Retina (tissue), 1 donor: ENCODE results near the gene C11orf52.
"Not testable (repeated sequence)": the region's sequence is repeated elsewhere in the genome, so short reads cannot be mapped to it uniquely, and the experiment has no call there.

Experiments used
- DNase-seq: peaks from one replicate; pipeline ENCODE4 v3.0.0-alpha.2; 2016

The C11orf52 gene

DNA sequence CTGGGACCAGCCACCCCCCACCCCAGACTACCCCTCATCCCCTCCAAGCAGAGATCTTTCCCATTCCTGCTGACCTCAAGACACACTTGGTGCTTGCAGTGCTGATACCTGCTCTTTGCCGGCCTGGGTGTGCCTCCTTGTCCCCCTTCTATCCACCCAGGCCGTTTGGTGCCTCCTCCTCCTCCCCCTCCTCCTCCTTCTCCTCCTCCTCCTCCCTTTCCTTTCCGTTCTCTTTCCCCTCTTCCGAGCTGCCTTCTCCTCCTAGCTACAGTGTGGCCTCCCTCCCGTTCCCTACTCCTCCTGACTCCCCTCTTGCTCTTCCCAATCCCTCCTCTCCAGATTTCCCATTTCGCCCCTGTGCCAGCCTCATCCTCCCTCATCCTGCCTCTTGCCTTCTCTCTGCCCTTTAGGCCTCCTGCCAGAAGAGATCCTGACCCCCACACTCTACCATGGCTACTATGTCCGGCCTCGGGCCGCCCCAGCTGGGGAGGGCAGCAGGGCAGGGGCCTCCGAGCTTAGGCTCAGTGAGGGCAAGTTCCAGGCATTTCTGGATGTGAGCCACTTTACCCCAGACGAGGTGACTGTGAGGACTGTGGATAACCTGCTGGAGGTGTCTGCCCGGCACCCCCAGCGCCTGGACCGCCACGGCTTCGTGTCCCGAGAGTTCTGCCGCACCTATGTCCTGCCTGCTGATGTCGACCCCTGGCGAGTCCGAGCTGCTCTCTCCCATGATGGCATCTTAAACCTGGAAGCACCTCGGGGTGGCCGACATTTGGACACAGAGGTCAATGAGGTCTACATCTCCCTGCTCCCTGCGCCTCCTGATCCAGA lies 5.5 kb upstream of the C11orf52 start:
- DNase-seq: no peak

DNA sequence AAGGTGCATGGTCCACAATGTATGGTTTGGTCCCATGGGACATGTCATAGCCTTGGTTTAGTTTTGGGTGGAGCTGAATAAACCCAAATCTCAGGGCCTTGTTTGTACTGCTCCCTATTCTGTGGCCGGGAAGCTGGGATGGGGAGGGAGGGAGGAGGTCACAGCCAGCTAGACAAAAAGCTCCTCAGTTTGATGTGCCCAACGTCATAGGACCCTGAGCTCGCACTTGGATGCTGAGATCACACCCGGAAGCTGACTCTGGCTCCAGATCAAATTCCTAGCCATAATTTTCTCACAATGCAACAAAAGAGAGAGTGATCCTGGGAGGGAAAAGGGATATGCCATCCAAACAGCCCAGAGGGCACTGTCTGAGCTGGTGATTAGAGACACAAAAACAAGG lies 4.7 kb upstream of the C11orf52 start:
- no peak for DNase-seq

DNA sequence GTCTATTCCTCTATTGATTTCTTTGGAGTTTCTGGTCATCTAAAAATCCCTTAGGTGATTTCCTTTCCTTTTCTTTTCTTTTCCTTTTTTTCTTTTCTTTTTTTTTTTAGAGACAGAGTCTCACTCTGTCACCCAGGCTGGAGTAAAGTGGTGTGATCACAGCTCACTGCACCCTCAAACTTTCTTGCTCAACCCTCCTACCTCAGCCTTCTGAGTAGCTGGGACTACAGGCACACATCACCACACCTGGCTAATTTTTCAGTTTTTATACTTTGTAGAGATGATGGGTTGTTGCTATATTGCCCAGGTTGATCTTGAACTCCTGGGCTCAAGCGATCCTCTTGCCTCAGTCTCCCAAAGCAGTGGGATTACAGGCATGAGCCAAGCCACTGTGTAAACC lies 1.9 kb upstream of the C11orf52 start:
- no peak for DNase-seq

DNA sequence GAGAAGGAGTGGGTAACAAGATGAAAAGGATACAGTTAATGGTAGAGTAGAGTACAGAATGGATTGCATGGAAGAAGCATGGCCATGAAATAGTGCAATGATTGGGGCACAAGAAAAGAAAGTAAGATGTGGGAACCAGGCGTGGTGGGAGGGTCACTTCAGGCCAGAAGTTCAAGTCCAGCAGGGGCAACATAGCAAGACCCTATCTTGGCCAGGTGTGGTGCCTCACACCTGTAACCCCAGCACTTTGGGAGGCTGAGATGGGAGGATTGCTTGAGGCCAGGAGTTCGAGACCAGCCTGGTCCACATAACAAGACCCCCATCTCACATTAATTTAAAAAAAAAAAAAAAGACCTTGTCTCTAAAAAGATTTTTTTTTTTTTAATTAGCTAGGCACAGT lies 1.4 kb upstream of the C11orf52 start:
- no peak for DNase-seq

DNA sequence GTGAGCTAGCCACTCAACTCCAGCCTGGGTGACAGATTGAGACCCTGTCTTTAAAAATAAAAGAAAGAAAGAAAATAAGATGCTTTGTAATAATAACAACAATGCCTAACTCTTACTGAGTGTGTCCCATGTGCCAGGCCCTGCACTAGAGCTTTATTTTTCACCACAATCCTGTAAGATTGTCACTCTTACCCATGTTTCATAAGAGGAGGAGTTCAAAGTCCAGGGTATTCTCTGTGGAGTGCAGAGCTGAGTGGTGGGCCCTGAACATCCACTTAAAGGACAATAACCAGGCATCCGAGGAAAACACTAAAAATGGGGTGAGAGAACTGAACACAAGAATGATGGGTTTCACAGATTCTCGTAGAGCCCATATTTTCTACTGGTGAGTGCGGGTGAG lies 925 bp upstream of the C11orf52 start:
- DNase-seq: no peak

DNA sequence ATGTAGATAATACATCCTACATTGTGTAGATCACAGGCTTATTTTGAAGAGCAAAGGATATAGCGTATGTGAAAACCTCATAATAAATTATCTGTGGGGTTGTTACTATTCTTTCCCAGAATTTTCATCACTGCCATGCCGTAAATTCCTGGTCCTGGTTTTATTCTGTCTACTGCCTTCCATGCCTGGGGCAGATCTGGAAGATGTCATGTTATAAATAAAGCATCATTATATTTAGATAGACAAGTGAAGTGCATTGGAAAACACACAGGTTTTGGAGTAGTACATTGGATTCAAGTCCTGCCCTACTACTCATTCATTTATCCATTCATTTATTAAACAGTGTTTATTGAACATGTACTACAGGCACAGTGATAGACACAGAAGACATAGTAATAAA lies 2.2 kb downstream of the C11orf52 start:
- DNase-seq: no peak

DNA sequence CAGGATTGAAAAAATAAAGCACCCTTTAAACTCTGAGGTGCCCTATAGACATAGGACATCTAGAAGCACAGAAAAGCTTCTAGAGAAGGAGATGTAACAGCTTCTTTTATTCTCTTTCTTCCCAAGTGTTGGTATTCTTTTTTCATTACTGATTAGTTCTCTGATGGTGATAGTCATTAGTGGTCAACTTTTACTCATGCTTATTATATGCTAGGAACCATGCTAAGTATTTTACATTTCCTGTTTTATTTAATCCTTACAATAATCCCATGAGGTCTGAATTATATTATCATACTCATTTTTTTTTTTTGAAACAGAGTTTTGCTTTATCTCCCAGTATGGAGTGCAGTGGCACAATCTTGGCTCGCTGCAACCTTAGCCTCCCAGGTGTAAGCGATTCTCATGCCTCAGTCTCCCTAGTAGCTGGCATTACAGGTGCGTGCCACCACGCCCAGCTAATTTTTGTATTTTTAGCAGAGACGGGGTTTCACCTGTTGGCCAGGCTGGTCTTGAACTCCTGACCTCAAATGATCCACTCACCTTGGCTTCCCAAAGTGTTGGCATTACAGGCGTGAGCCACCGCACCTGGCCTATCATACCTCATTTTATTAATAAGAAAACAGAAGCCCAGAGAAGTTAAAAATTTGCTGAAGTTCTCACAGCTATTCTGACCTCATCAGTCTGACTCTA lies 3.0 kb downstream of the C11orf52 start:
- no peak for DNase-seq

DNA sequence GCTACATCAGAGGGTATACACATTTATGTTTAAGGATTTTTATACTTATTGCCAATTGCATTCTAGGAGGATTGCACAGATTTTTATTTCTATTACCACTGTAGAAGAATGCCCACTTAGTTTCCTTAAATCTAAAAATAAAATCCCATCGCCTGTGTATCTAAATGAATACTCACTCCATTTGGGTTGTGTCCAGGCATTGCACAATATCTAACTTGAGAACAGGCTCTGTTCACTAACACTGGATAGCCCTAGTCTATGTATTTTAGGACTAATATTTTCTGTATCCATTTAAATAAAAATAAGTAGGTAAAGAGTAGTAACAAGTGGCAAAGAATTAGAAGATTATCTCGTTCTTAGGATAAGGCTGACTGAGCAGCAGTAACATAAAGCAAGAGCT lies 4.1 kb downstream of the C11orf52 start:
- no peak for DNase-seq

DNA sequence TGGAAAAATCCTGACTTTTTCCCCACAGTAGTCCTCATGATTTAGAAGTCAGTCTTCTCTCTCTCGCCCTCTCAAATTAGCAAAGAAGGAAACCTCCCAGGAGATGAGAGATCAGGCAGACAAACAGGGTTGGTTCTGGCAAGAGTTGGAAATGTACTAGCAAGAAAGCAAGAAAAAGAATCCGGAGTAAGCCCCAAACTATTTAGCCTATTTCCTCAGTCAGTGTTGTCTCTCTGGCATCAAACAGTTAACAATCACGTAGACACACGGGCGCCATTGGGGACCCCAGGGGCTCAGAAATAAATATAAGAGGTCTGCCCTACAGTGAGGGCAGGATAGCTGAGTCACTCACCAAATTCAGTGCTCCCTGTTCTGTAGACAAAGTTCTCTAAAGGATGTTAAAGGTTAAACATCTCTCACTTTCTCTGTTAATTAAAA lies 4.7 kb downstream of the C11orf52 start:
- DNase-seq: no peak

DNA sequence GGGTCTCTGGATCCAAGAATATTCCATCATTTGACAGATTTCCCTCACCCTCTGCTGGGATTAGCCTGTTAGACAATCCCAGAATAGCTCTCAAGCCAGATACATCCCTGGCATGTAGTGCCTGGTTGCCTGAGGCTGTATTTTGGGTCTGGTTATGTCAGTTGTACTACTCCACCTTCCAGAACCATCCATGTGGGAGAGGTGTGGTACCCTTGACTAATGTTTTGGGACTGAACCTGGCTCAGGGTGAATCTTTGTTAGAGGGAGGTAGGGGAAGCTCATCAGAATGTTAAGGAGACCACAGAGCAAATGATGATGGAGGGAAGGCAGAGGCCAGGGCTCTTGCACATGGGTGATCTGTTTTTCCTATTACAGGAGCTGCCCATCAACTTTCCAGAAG lies 5.2 kb downstream of the C11orf52 start:
- DNase-seq: no peak

DNA sequence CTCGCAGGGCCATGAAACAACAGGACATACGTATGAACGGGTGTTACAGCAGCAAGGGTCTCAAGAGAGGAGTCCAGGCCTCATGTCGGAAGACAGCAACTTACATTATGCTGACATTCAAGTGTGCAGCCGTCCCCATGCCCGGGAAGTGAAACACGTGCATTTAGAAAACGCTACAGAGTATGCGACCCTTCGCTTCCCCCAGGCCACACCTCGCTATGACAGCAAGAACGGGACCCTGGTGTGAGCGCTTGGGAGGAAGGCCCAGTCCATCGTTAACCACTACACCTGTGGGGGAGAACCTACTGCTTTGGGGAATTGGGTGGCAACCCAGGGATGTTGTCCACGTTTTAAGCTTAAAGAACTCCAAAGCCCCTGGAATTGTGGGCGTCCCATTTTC lies 7.2 kb downstream of the C11orf52 start:
- DNase-seq: no peak

DNA sequence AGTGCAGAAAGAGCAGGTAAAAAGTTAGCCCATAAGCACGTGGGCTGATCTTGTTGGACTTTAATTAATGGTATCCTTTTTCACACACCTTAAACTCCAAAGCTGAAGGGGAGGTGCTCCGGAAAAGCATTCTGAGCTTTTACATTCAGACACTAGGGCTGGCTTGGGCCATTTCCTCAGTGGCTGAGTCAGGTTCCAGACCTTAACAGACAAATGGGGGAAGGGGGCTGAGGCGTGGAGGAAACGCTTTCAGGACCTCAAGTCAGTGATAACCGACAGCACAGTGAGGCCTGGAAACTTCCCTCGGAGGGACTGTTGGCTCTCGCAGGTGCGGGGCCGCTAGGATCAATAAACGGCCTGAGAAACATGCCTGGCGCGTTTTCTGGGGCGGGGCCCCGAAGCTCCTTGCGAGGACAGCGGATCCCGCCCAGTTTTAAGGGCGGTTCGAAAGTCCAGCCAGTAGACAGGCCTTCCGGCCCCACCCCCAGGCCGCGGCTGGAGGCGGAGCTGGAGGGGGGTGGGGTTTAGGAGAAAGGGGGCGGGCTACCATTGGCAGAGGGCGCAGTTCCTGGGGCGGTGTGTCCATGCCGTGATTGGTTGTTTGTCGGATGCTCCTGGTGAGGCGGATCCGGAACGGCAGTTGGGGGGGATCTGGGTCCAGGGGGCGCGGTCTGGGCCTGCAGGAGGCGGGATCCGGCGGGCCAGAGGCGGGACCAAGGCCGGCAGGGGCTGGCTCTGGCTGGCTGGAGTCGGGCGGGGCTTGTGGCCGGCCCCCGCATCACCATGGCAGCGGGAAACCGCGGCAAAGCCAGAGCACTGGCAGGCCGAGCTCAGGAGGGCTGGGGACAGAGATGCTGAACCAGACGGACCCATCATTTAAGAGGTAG lies 8.0 kb downstream of the C11orf52 start:
- DNase-seq: peak; percentile 97

DNA sequence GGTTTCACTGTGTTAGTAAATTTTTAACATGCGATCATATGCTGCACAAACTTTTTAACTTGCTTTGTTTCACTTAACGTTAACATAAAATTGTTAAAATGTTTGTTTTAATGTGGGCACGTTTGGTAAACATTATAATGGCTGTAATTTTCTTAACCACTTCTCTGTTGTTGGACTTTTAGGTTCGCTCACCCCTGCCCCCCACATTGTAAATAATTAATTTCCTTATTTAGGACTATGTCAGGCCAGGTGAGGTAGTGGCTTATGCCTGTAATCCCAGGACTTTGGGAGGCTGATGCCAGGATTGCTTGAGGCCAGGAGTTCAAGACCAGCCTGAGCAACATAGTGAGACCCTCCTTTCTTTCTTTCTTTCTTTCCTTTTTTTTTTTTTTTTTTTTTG lies 11.8 kb downstream of the C11orf52 start:
- DNase-seq: no peak

DNA sequence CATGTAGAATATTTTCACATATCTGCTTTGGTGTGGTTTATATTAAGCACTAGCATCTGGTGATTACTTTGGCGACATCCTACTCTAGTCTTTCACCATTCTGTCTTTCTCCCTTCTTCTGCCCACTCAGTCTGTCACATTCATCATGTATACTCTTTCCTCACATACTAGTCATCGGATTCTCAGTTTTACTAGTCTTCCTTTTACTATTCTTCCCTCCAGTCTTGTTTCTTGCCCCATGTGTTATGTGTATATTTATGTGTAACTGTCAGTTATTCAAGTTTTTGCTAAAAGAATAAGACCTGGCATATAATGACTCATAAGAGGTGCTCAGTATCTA lies 13.9 kb downstream of the C11orf52 start:
- no peak for DNase-seq

DNA sequence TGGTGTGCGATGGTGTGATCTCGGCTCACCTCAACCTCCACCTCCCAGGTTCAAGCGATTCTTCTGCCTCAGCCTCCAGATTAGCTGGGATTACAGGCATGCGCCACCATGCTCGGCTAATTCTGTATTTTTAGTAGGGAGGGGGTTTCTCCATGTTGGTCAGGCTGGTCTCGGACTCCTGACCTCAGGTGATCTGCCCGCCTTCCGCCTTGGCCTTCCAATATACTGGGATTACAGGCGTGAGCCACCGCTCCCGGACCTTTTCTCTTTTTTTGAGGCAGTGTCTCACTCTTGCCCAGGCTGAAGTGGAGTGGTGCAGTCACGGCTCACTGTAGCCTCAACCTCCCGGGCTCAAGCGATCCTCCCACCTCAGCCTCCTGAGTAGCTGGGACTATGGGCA lies 14.5 kb downstream of the C11orf52 start:
- not testable (repeated sequence) for DNase-seq

DNA sequence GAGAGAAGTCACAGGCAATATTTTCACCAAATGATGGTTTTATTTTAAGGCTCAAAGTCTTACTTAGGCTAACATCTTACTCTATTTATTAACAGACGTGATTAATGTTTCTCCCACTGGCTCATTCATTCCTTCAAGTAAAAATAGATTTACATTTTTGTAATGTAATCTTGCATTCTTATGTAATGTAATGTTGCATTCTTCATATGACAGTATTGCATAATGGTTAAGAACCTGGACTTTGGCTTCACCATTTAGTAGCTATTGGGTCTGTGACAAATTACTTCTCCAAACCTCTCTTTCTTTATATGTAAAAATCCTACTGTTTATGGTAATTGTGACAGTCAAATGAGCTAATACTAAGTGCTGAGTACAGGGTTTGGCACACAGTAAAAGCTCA lies 15.2 kb downstream of the C11orf52 start:
- no peak for DNase-seq

DNA sequence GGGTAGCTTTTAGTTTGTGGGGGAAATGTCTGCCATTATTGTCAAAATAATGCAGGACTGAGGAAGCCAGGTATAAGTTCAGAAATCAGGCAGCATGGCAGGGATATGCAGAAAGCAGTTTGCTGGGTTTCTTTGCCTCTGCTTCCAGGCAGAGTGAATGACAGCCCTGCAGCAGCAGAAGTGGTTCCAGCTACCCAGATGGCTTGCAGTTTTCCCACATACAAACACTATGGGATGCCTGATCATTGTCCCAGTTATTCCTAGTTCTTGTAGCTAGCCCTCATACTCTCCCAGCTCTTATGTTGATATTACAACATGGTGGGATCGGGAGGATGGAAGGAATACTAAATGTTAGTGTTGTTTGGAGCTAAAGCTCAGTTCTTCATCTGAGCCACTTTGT lies 15.6 kb downstream of the C11orf52 start:
- no peak for DNase-seq

DNA sequence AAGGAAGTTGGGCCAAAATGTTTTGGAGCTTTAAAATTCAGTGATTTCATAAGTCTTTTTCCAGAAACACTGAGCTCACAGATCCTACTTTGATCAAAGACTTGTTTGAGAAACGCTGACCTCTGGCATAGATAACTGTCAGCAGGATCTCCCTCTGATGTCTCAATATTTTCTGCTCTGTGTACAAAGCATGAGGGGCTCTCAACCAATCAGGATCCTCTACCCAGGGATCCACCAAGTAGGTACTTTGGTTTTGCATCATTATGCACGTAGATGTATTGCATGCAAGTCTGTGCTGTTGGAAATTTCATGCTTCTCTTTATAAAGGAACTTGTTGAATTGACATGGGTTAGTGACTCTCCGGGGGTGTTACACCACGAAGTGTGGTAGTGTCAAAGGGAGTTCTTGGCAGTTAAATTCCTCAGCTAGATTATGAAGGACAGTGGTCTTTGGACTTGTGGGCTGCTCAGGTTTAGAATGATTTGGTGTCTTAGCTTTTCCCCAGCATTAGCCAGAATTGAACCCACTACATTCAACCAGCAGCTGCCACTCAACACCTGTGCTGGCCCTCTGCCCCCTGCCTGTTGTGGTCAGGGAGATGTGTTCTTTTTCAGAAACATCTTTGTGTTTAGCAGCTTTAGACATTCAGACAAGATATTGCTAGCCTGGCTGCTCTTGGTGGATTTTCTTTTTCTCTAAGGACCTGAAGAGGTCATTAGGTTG lies 16.8 kb downstream of the C11orf52 start:
- DNase-seq: no peak

DNA sequence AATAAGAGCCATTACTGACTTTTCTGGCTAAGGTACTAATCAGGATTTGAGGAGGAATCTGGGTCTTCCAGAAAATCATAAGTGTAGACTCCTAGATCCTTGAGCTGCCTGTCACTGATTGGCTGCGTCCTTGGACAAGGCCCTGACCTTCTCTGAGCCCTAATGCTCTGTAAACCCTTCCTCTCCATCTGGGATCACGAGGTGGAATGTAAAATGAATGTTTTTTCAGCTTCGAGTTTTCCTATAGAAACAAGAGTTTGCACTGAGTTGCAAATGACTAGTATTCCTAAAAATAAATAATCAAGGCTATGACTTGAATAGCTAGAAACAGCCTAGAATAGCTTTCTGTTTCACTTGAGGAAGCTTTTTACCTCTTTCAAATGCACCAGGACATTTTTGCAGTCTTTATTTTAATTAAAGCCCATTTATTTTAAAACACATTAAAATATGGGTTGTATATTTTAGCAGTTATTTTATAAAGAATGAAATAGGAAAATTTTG lies 17.4 kb downstream of the C11orf52 start:
- no peak for DNase-seq

DNA sequence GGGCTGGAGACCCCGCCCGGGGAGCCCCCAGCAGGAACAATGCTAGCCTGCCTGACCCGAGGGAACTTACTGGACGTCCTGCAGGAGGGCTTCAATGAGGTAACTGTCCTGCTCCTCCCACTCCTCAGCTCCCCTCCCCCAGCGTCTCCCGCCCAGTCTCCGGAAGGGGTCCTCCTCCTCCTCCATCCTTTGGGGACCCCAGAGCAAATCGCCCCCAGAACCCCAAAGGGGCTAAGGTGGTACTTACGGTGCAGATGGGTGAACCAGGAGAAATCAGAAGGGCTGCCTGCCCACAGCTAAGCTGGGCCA lies 18.7 kb downstream of the C11orf52 start:
- no peak for DNase-seq

DNA sequence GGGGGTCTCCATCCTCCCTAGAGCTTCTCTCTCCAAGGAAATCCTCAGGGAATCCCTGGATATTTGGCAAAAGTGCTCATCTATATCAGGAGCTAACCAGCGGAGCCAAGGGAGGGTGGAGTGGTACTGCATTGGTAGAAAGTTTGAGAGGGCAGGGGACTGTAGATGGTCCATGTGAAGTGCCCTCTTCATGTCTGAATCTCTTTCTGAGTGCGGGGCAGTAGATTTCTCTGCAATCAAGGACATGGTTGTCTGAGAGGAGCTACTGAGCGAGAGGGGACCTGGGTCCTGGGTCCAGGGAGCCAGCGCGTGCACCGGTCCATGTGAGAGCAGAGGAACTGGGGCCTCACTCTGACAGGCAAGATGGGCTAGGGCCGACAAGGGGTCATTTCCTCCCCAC lies 19.1 kb downstream of the C11orf52 start:
- no peak for DNase-seq

DNA sequence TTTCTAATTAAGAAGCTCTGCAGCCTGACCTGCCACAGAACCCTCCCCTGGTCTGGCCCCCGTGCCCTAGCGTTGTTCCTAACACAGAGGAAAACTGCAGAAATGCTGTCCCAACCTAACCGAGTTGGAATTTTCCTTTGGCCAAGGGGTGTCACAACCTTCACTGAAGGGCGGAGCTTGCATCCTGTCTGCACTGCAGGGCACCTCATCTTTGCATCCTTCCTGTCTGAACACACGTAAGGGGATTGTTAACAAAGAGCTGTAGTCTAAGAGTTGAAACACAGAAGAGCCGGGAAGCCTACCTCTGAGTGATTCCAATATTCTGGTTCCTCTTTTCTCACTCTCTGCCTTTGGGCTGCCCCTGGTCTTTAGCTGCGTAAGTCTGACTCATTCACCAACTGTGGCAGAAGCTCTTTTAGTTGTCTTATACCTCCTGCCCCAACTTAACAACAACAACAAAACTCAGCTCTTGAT lies 20.0 kb downstream of the C11orf52 start:
- peak; percentile 44 for DNase-seq
